Measurements from ENCODE around the gene PDZRN4. TPM values are rescaled to one million over a fixed set of nuclear protein-coding genes. Genes with fewer than 3 reads are reported as not detected.
A peak's percentile ranks its signal among the peaks of the same experiment; 100 is the strongest.

Gene PDZRN4
- total RNA-seq, 8 experiments from 2014 or later = 0.13 to 32.8 (median 5.4) TPM

- H3K4me3 ChIP-seq = no peak overlapping the region
- 0 to 60% (median 33%) methylated on average over 1 to 4 of the region's 4 CpGs for WGBS, 10 experiments
- peaks cover 13 to 30% of the 10 kb centered on the region in 2 donors for H3K4me1 ChIP-seq (replicated peaks in 1 of 2)
- no peak overlapping the region for H3K27ac ChIP-seq
- peak in 2 of 8 experiments; percentile 17 to 43 for ATAC-seq (replicated peaks in 6 of 8)
- in situ Hi-C loops (cut with MboI; ENCODE audit: low pct_unique_long_range_greater_than_20kb in 2 of 9, low sequenced_read_pairs in 9 of 9, unreplicated experiment in 9 of 9) = no loop called here
Observed at GRCh38 chr12:41419131-41419893, 231.2 kb downstream of the PDZRN4 start.

- 0 to 100% (median 93%) methylated on average over 1 of the region's 1 CpG; no CpG with 5 or more reads in 1 of the 10 experiments for WGBS, 10 experiments
- H3K27ac ChIP-seq = no peak overlapping the region
- no peak for ATAC-seq (replicated peaks in 6 of 8)
Observed at GRCh38 chr12:41424651-41425050, 236.5 kb downstream of the PDZRN4 start.

GRCh38 chr12:41433460-41433859 lies 245.3 kb downstream of the PDZRN4 start:
- H3K27ac ChIP-seq = no peak overlapping the region
- in situ Hi-C loops (cut with MboI; ENCODE audit: low pct_unique_long_range_greater_than_20kb in 2 of 9, low sequenced_read_pairs in 9 of 9, unreplicated experiment in 9 of 9) = no loop called here
- 40 to 100% (median 81%) methylated on average over 1 to 5 of the region's 5 CpGs; no CpG with 5 or more reads in 1 of the 10 experiments for WGBS, 10 experiments
- no peaks in the 10 kb centered on the region for H3K4me1 ChIP-seq (replicated peaks in 1 of 2)
- ATAC-seq (replicated peaks in 6 of 8) = no peak
- H3K4me3 ChIP-seq = no peak overlapping the region

More at GRCh38 chr12:41424651-41425050, 236.5 kb downstream of the PDZRN4 start:
- in situ Hi-C loops (cut with MboI; ENCODE audit: low pct_unique_long_range_greater_than_20kb in 2 of 9, low sequenced_read_pairs in 9 of 9, unreplicated experiment in 9 of 9) = no loop called here
- H3K4me1 ChIP-seq (replicated peaks in 1 of 2) = peaks cover 6 to 12% of the 10 kb centered on the region in 2 donors
- no peak overlapping the region for H3K4me3 ChIP-seq

- in situ Hi-C loops (cut with MboI; ENCODE audit: low pct_unique_long_range_greater_than_20kb in 2 of 9, low sequenced_read_pairs in 9 of 9, unreplicated experiment in 9 of 9) = no loop called here
- ATAC-seq (replicated peaks in 6 of 8) = no peak
- Histone ChIP-seq H3K27ac (no peak overlapping the region), H3K4me1 (replicated peaks in 1 of 2) (peaks cover 0 to 5% of the 10 kb centered on the region in 2 donors), H3K4me3 (no peak overlapping the region)
- WGBS, 10 experiments = 0 to 93% (median 78%) methylated on average over 1 to 4 of the region's 4 CpGs
Observed at GRCh38 chr12:41436076-41436475, 248.0 kb downstream of the PDZRN4 start.

- no peak overlapping the region for H3K27ac ChIP-seq
- peak overlapping the region; percentile 18 to 29 (median 25) for H3K4me3 ChIP-seq
- ATAC-seq (replicated peaks in 6 of 8) = peak; percentile 94 to 100 (median 99)
- WGBS, 10 experiments = 14 to 62% (median 47%) methylated on average over 1 to 5 of the region's 5 CpGs; no CpG with 5 or more reads in 3 of the 10 experiments
- in situ Hi-C loops (cut with MboI; ENCODE audit: low pct_unique_long_range_greater_than_20kb in 2 of 9, low sequenced_read_pairs in 9 of 9, unreplicated experiment in 9 of 9) = no loop called here
- H3K4me1 ChIP-seq (replicated peaks in 1 of 2) = peaks cover 0 to 5% of the 10 kb centered on the region in 2 donors
Observed at GRCh38 chr12:41437563-41437962, 249.4 kb downstream of the PDZRN4 start.

GRCh38 chr12:41438854-41439541 lies 250.9 kb downstream of the PDZRN4 start:
- 0 to 80% (median 52%) methylated on average over 1 to 3 of the region's 3 CpGs; no CpG with 5 or more reads in 2 of the 10 experiments for WGBS, 10 experiments

GRCh38 chr12:41439801-41440200 lies 251.7 kb downstream of the PDZRN4 start:
- in situ Hi-C loops (cut with MboI; ENCODE audit: low pct_unique_long_range_greater_than_20kb in 2 of 9, low sequenced_read_pairs in 9 of 9, unreplicated experiment in 9 of 9) = no loop called here
- WGBS, 10 experiments = 0 to 83% (median 70%) methylated on average over 2 of the region's 2 CpGs; no CpG with 5 or more reads in 4 of the 10 experiments
- peak overlapping the region in 4 of 5 donors; percentile 15 to 29 (median 22) for H3K4me3 ChIP-seq
- H3K27ac ChIP-seq = no peak overlapping the region
- peaks cover 4 to 5% of the 10 kb centered on the region in 2 donors for H3K4me1 ChIP-seq (replicated peaks in 1 of 2)
- no peak for ATAC-seq (replicated peaks in 6 of 8)

More at GRCh38 chr12:41438854-41439541, 250.9 kb downstream of the PDZRN4 start:
- no peak for ATAC-seq (replicated peaks in 6 of 8)
- in situ Hi-C loops (cut with MboI; ENCODE audit: low pct_unique_long_range_greater_than_20kb in 2 of 9, low sequenced_read_pairs in 9 of 9, unreplicated experiment in 9 of 9) = no loop called here
- peak overlapping the region; percentile 9 to 29 (median 19) for H3K4me3 ChIP-seq
- no peak overlapping the region for H3K27ac ChIP-seq
- H3K4me1 ChIP-seq (replicated peaks in 1 of 2) = peaks cover 4 to 5% of the 10 kb centered on the region in 2 donors

- Histone ChIP-seq H3K4me3 (peak overlapping the region in 3 of 5 donors; percentile 1 to 29 (median 26)), H3K4me1 (replicated peaks in 1 of 2) (peaks cover 4 to 16% of the 10 kb centered on the region in 2 donors)
Observed at GRCh38 chr12:41441180-41441579, 253.1 kb downstream of the PDZRN4 start.

GRCh38 chr12:41442896-41443295 lies 254.8 kb downstream of the PDZRN4 start:
- peak in 2 of 8 experiments; percentile 44 to 48 for ATAC-seq (replicated peaks in 6 of 8)
- in situ Hi-C loops (cut with MboI; ENCODE audit: low pct_unique_long_range_greater_than_20kb in 2 of 9, low sequenced_read_pairs in 9 of 9, unreplicated experiment in 9 of 9) = no loop called here
- Histone ChIP-seq H3K4me3 (no peak overlapping the region), H3K27ac (no peak overlapping the region), H3K4me1 (replicated peaks in 1 of 2) (peaks cover 4 to 24% of the 10 kb centered on the region in 2 donors)

More at GRCh38 chr12:41441180-41441579, 253.1 kb downstream of the PDZRN4 start:
- in situ Hi-C loops (cut with MboI; ENCODE audit: low pct_unique_long_range_greater_than_20kb in 2 of 9, low sequenced_read_pairs in 9 of 9, unreplicated experiment in 9 of 9) = no loop called here
- H3K27ac ChIP-seq = no peak overlapping the region
- no peak for ATAC-seq (replicated peaks in 6 of 8)

- no peak overlapping the region for H3K4me3 ChIP-seq
- 5 to 86% (median 40%) methylated on average over 2 of the region's 2 CpGs; no CpG with 5 or more reads in 1 of the 10 experiments for WGBS, 10 experiments
- in situ Hi-C loops (cut with MboI; ENCODE audit: low pct_unique_long_range_greater_than_20kb in 2 of 9, low sequenced_read_pairs in 9 of 9, unreplicated experiment in 9 of 9) = no loop called here
- ATAC-seq (replicated peaks in 6 of 8) = peak in 2 of 8 experiments; percentile 54 to 55
- no peak overlapping the region for H3K27ac ChIP-seq
- H3K4me1 ChIP-seq (replicated peaks in 1 of 2) = peaks cover 4 to 24% of the 10 kb centered on the region in 2 donors
Observed at GRCh38 chr12:41443690-41444089, 255.6 kb downstream of the PDZRN4 start.

GRCh38 chr12:41452838-41453407 lies 264.8 kb downstream of the PDZRN4 start:
- WGBS, 10 experiments = 0 to 70% (median 44%) methylated on average over 1 to 6 of the region's 6 CpGs; no CpG with 5 or more reads in 3 of the 10 experiments
- Histone ChIP-seq H3K4me3 (peak overlapping the region in 1 of 5 donors; percentile 12), H3K4me1 (replicated peaks in 1 of 2) (peaks cover 13 to 36% of the 10 kb centered on the region in 2 donors), H3K27ac (peak overlapping the region in 1 of 2 donors; percentile 42)
- in situ Hi-C loops (cut with MboI; ENCODE audit: low pct_unique_long_range_greater_than_20kb in 2 of 9, low sequenced_read_pairs in 9 of 9, unreplicated experiment in 9 of 9) = no loop called here
- peak in 5 of 8 experiments; percentile 35 to 79 (median 78) for ATAC-seq (replicated peaks in 6 of 8)

- WGBS, 10 experiments = 0 to 83% (median 68%) methylated on average over 2 to 4 of the region's 4 CpGs; no CpG with 5 or more reads in 2 of the 10 experiments
- peaks cover 13 to 36% of the 10 kb centered on the region in 2 donors for H3K4me1 ChIP-seq (replicated peaks in 1 of 2)
- ATAC-seq (replicated peaks in 6 of 8) = peak in 5 of 8 experiments; percentile 42 to 93 (median 87)
- H3K4me3 ChIP-seq = peak overlapping the region in 1 of 5 donors; percentile 12
- in situ Hi-C loops (cut with MboI; ENCODE audit: low pct_unique_long_range_greater_than_20kb in 2 of 9, low sequenced_read_pairs in 9 of 9, unreplicated experiment in 9 of 9) = no loop called here
- H3K27ac ChIP-seq = no peak overlapping the region
Observed at GRCh38 chr12:41453409-41453808, 265.3 kb downstream of the PDZRN4 start.

Measured in motor neuron (in vitro differentiated cells).